ENCODE measurements around the gene ACSBG1. TPM values are rescaled to one million over a fixed set of nuclear protein-coding genes. Genes with fewer than 3 reads are reported as not detected.
A peak's percentile ranks its signal among the peaks of the same experiment; 100 is the strongest.

Gene ACSBG1
- total and polyA plus RNA-seq, 2 donors (not counting 1 experiment from before 2014, with no cell fraction given): not detected

- no peaks in the 10 kb centered on the region for H3K27me3 ChIP-seq (ENCODE audit: control insufficient read depth, insufficient read depth, low read length)
- TF ChIP-seq CTCF (conservative IDR thresholded peaks at IDR 0.05 in 1 of 2, IDR thresholded peaks at IDR 0.05 in 1 of 2; ENCODE audit: low read depth in 1 of 2, low read length in 2 of 2): no peak
- TF ChIP-seq EZH2 (IDR thresholded peaks at IDR 0.05; ENCODE audit: low read length, missing control alignments): no peak
- peak overlapping the region; percentile 96 for H3K4me2 ChIP-seq (ENCODE audit: extremely low read depth, insufficient read depth, low read length)
- peak overlapping the region; percentile 61 for H2AFZ ChIP-seq (ENCODE audit: low read length)
- no peaks in the 10 kb centered on the region for H3K4me1 ChIP-seq (ENCODE audit: control insufficient read depth, extremely low read depth, insufficient read depth, low read length)
- no peaks in the 10 kb centered on the region for H3K9me3 ChIP-seq (ENCODE audit: control insufficient read depth, insufficient read depth, low read depth, low read length)
- peak overlapping the region; percentile 73 to 89 (median 82) for H3K4me3 ChIP-seq (replicated peaks in 1 of 4; ENCODE audit: control extremely low read depth in 1 of 4, insufficient read depth in 1 of 4, low read depth in 3 of 4, low read length in 4 of 4)
- peak overlapping the region; percentile 78 for H3K9ac ChIP-seq (ENCODE audit: insufficient read depth, low read length)
- no peaks in the 10 kb centered on the region for H3K36me3 ChIP-seq (ENCODE audit: control insufficient read depth, insufficient read depth, low read length)
- peak overlapping the region; percentile 52 for H3K27ac ChIP-seq (ENCODE audit: insufficient read depth, low read length)
- no peaks in the 10 kb centered on the region for H4K20me1 ChIP-seq (ENCODE audit: control insufficient read depth, extremely low read depth, insufficient read depth, low read length)
- peak in 1 of 2 donors; percentile 11 for DNase-seq (ENCODE audit: low read depth in 2 of 2)
- peaks cover 15% of the 10 kb centered on the region for H3K79me2 ChIP-seq (ENCODE audit: control insufficient read depth, insufficient read depth, low read length)
Observed at GRCh38 chr15:78149805-78150751, 84.3 kb downstream of the ACSBG1 start.

GRCh38 chr15:78149068-78149804 is 85.1 kb downstream of the ACSBG1 start, which contains the start of gene IDH3A:
TSS of gene IDH3A (plus strand) at chr15:78149362. CDS start at chr15:78149404, 42 bp downstream.
- Histone ChIP-seq H3K27ac (ENCODE audit: insufficient read depth, low read length) (peak within 1 kb of the TSS; percentile 85), H3K4me3 (replicated peaks in 1 of 4; ENCODE audit: control extremely low read depth in 1 of 4, insufficient read depth in 1 of 4, low read depth in 3 of 4, low read length in 4 of 4) (peak within 1 kb of the TSS; percentile 81 to 89 (median 82)), H3K9ac (ENCODE audit: insufficient read depth, low read length) (peak within 1 kb of the TSS; percentile 78), H2AFZ (ENCODE audit: low read length) (peak within 1 kb of the TSS; percentile 68), H3K27me3 (ENCODE audit: control insufficient read depth, insufficient read depth, low read length) (no peaks in the 10 kb centered on the region), H3K4me1 (ENCODE audit: control insufficient read depth, extremely low read depth, insufficient read depth, low read length) (no peaks in the 10 kb centered on the region), H3K36me3 (ENCODE audit: control insufficient read depth, insufficient read depth, low read length) (no peaks in the 10 kb centered on the region), H4K20me1 (ENCODE audit: control insufficient read depth, extremely low read depth, insufficient read depth, low read length) (no peaks in the 10 kb centered on the region), H3K79me2 (ENCODE audit: control insufficient read depth, insufficient read depth, low read length) (peaks cover 15% of the 10 kb centered on the region), H3K9me3 (ENCODE audit: control insufficient read depth, insufficient read depth, low read depth, low read length) (no peaks in the 10 kb centered on the region), H3K4me2 (ENCODE audit: extremely low read depth, insufficient read depth, low read length) (peak within 1 kb of the TSS; percentile 96)
- peak; percentile 89 to 95 for DNase-seq (ENCODE audit: low read depth in 2 of 2)
- no peak for TF ChIP-seq CTCF (conservative IDR thresholded peaks at IDR 0.05 in 1 of 2, IDR thresholded peaks at IDR 0.05 in 1 of 2; ENCODE audit: low read depth in 1 of 2, low read length in 2 of 2)
- TF ChIP-seq EZH2 (IDR thresholded peaks at IDR 0.05; ENCODE audit: low read length, missing control alignments): no peak

All from fibroblast of lung (primary cell).